Nasal cavity respiratory epithelium epithelial cell of viscerocranial mucosa (primary cell): Measurements from ENCODE around the gene VARS2. TPM values are rescaled to one million over a fixed set of nuclear protein-coding genes. Genes with fewer than 3 reads are reported as not detected.

Source experiments
- total RNA-seq: library from RNA; depleted of rRNA; stranded (reverse); fragments of >200 nt; gene quantifications from 2 replicates; pipeline ENCODE4 v1.2.3, GENCODE V29; 2014

Gene VARS2
- 20.9 and 25.3 TPM in 2 replicates for total RNA-seq

DNA sequence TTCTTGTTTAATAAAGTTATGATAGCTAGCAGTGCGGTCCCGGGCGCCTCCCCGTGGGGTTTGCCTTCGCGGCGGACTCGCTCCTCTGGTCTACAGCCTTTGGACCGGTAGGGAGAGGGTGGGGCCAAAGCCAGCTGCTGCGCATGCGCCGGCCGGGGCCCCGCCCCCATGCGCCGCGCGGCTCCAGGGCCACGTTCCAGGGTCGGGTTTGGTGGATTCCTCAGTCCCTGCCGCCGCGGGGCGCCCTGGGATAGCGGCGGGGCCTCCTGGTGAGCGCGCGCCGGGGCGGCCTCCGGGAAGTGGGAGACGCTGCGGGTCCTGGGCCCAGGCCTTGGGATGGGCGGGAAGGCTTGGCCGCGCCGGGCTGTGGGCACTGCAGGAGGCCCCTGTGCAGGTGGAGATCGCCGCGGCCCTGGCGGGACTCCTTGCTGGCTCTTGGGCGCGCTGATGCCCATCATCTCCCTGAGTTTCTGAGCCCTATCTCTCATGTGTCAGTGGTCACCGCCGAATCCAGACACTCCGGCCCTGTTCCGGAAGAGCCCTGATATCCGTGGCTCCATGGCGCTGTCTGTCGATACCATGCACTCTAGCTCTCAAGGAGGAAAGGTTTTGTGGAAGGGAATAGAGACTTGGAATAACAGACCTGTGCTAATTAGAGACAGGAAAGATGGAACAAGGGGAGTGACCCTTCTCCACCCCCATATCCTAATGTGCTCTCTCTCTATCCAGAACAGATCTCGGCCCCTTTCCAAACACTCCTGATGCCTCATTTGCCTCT lies at the start of gene VARS2:
Gene VARS2 (plus strand): TSS at position 163 of the 778 bp plus-strand sequence. CDS start 599 bp downstream, at position 762.

DNA sequence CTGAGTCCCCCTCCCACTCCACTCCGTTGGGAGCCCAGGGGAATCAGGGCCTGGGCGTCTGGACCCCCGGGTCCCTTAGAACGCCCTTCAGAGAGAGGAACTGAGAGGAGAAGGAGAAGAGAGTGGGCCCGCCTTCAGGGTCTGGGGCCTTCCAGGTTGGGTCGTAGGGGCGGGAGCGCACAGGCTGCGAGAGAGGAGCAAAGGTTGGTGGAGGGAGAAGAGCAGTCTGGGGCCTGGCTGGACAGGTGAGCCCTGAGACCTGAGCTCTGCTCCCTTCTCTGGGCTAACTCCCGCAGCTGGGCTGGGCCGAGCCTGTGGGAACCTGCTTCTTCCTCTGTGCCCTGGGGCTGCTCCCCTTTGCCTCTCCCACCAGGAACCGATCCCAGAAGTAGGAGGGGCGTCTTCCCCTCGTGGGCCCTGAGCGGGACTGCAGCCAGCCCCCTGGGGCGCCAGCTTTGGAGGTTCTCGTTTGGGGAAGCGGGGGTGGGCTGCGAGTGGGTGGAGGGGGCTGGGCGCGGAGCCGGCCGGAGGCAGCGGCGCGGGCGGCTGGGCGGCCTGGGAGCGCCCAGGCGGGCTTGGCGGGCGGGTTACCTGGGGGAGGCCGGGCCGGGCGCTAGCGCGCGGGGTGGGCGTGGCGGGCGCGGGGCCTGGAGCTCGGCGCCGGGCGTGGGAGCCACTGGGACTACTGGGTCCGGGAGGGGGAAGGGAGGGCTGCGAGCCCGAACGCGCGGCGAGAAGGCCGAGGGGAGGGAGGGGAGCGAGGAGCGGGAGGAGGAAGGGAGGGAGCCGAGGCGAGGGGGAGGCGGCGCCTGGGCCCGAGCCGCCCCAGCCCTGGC lies 30.1 kb upstream of the VARS2 start, which contains the start of gene DDR1:
Gene DDR1 (plus strand): TSS at position 835 of the 836 bp plus-strand sequence. CDS start 4,211 bp downstream, outside the sequence.

DNA sequence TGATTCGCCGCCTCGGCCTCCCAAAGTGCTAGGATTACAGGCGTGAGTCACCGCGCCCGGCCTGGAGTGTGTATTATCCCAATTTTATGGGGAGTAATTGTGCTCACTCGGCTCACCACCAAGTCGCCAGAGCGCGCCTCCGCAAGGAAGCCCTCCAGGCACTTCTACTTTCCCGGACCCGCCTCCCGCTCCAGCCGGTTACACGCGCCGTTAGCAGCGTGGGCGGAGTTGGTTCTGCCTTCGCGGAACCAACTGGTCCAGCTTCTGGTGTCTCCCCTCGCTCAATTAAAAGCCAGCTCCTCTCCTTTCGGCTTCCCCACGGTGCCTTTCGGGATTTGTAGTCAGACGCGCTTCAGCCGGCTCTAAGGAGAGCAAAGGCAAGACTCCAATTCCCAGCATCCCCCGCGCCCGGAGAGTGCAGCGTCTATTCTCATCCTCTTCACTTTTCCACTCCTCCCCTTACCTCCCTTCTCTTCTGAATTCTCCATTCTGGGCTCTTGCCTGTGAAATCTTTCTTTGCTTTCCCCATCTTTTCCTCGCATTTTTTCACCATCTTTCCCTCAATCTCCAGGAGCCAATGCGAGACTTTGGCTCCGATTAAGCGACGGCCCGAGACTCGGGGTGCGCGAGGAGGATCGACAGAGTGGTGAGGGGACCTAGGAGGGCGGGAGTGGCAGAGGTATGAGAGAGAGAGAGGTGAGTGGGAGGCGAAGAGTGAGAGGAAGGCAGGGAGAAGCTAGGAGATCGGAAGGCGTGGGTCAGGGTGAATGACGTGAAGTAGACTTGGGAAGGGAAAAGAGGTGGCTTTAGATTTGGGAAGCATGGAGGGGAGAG lies 6.1 kb upstream of the VARS2 start, which contains the start of gene GTF2H4:
Gene GTF2H4 (plus strand): TSS at position 450 of the 834 bp plus-strand sequence.

DNA sequence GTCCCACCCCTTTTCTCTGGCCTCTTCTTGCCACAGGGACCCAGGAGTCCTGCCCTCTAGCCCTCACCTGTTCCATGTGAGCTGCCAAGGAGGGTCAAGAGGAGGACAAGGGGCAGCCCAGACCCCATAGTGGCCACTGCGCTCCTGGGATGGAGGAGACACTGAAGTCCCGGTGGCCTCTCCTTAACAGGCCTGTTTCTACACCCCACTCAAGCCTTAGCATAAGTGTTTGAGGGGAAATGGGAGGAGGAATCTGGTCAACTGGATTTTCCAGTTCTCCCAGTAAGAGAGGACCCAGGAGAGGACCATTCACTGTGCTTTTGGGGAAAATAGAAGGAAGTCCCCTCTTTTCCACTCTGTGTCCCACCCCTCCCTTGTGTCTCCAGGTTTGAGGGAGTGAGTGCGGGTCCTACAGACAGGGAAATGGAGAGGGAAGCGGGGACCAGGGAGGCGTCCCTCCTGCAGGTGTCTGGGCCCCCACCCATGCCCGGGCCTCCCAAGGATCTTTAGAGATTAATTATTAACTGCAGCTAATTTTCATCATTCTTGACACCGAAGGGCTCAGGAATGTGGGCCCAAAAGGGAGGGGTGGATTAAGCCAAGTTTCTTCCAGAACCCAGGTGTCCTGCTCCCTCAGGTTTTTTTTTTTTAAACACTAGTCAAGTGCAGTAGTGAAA lies 18.1 kb downstream of the VARS2 start, which contains the start of gene SFTA2:
Gene SFTA2 (minus strand): TSS at position 202 of the 677 bp plus-strand sequence. CDS start 74 bp downstream, at position 128.

DNA sequence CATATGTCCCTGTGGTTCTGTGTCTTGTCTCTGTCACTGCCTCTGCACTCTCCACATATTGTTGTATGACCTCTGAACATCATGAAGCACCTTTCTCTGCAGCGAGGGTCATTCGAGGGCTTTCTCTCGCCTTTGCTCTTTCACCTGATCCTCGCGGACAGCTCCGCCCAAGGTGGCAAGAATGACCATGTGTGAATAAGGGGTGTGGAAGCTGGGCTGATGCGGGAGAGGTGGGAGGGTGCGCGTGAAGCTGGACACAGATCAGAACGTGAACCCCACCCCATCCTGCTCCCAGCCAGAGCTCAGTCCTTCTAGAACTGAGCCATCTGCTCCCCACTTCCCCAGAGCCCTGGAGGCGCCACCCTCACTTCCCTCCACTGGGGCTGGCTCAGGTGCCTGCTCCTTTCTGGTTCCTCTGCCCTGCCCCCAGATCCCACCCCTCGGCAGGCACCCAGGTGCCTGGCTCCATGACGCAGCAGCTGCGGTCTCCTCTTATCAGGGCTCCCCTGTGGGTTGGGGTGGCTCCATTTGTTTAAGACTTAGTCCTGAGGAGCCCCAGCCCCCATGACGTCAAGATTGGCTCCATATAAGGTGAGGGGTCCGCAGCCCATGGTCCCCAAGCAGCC lies 26.4 kb downstream of the VARS2 start, which contains the start of gene MUCL3:
Gene MUCL3 (plus strand): TSS at position 613 of the 626 bp plus-strand sequence. CDS start 27 bp downstream, outside the sequence.

Other genes starting within 250 kb of the VARS2 start
- 43.7 and 45.3 TPM in 2 replicates for gene DHX16, start 241.2 kb upstream of the VARS2 start, total RNA-seq
- gene PPP1R18, start 227.6 kb upstream of the VARS2 start, total RNA-seq: 40.7 and 56.9 TPM in 2 replicates
- gene NRM, start 223.3 kb upstream of the VARS2 start, total RNA-seq: 0.34 and 2.0 TPM in 2 replicates
- gene MDC1, start 197.0 kb upstream of the VARS2 start, total RNA-seq: 4.4 and 7.2 TPM in 2 replicates
- 88.5 and 229 TPM in 2 replicates for gene TUBB, start 193.9 kb upstream of the VARS2 start, total RNA-seq
- gene FLOT1, start 171.6 kb upstream of the VARS2 start, total RNA-seq: 23.2 and 75.0 TPM in 2 replicates
- gene IER3, start 169.7 kb upstream of the VARS2 start, total RNA-seq: 110 and 273 TPM in 2 replicates
- 101 and 486 TPM in 2 replicates for gene DDR1, start 29.7 kb upstream of the VARS2 start, total RNA-seq
- gene GTF2H4, start 6.0 kb upstream of the VARS2 start, total RNA-seq: 6.5 and 15.9 TPM in 2 replicates
- not detected in 2 replicates for gene SFTA2, start 17.9 kb downstream of the VARS2 start, total RNA-seq
- not detected in 2 replicates for gene MUCL3, start 26.7 kb downstream of the VARS2 start, total RNA-seq
- 0.78 TPM in 1 of 2 replicates, not detected in the other for gene MUC21, start 69.5 kb downstream of the VARS2 start, total RNA-seq
- under 0.01 TPM in 1 of 2 replicates, not detected in the other for gene MUC22, start 96.2 kb downstream of the VARS2 start, total RNA-seq
- gene C6orf15, start 198.3 kb downstream of the VARS2 start, total RNA-seq: 0.34 TPM in 1 of 2 replicates, not detected in the other
- gene PSORS1C1, start 200.6 kb downstream of the VARS2 start, total RNA-seq: 1.7 and 6.0 TPM in 2 replicates
- under 0.01 and 10.9 TPM in 2 replicates for gene CDSN, start 206.2 kb downstream of the VARS2 start, total RNA-seq
- not detected in 2 replicates for gene PSORS1C2, start 224.8 kb downstream of the VARS2 start, total RNA-seq
- gene CCHCR1, start 243.6 kb downstream of the VARS2 start, total RNA-seq: 12.5 and 15.0 TPM in 2 replicates
- gene TCF19, start 244.4 kb downstream of the VARS2 start, total RNA-seq: 1.7 and 2.1 TPM in 2 replicates